ENCODE data around the gene RNF144B.

- no peak for TF ChIP-seq EZH2 (IDR thresholded peaks at IDR 0.05; ENCODE audit: low read length, missing control alignments)
- no peak for TF ChIP-seq CTCF (conservative IDR thresholded peaks at IDR 0.05 in 1 of 2, IDR thresholded peaks at IDR 0.05 in 1 of 2; ENCODE audit: low read depth in 1 of 2, low read length in 2 of 2)
Observed at GRCh38 chr6:18386298-18386976, 713 bp upstream of the RNF144B start.

Measured in fibroblast of lung (primary cell).